SK-MEL-5 (cell line): ENCODE results near the gene ARRB2. TPM values are rescaled to one million over a fixed set of nuclear protein-coding genes. Genes with fewer than 3 reads are reported as not detected.
"Not testable (repeated sequence)": the region's sequence is repeated elsewhere in the genome, so short reads cannot be mapped to it uniquely, and the experiment has no call there.

Experiments
- DNase-seq: peaks from one replicate; pipeline ENCODE4 v3.0.0-alpha.2; 2016; ENCODE audit warnings: low read depth, low spot score
- in situ Hi-C: cut with HindIII; loops from 2 replicates; pipeline ENCODE4 v1.10.0; 2016; ENCODE audit warnings: low sequenced_read_pairs, high pct_unique_total_duplicates, low pct_unique_long_range_greater_than_20kb
- total RNA-seq: library from RNA; depleted of rRNA; stranded (reverse); fragments of >200 nt; shearing (Covaris generic); gene quantifications from 2 replicates; pipeline ENCODE4 v1.2.3, GENCODE V29; 2014

Gene ARRB2
- total RNA-seq, 1 experiment from 2014 or later: 13.6 TPM

GRCh38 chr17:4691686-4692085 is 18.7 kb upstream of the ARRB2 start:
- in situ Hi-C loops: no loop called here
- DNase-seq: no peak

DNA sequence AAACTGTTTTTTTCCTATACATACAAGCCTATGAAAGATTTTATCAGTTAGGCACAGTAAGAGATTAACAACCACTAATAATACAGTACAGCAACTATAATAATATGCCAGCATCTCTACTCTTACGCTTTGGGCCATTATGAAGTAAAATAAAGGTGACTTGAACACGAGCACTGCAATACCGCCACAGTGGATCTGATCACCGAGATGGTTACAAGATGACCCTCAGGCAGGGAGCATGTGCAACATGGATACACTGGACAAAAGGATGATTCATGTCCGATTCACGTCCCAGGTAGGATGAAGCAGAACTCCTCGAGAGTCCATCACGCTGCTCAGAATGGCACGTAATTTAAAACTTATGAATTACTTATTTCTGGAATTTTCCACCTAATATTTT is 17.0 kb upstream of the ARRB2 start:
- no peak for DNase-seq
- in situ Hi-C loops: no loop called here

GRCh38 chr17:4696437-4696805 is 14.0 kb upstream of the ARRB2 start:
- DNase-seq: no peak
- in situ Hi-C loops: no loop called here

- peak; percentile 21 for DNase-seq
- in situ Hi-C loops: not testable (repeated sequence)
Observed at GRCh38 chr17:4699401-4700056, 10.9 kb upstream of the ARRB2 start.

GRCh38 chr17:4701116-4701515 is 9.3 kb upstream of the ARRB2 start:
- in situ Hi-C loops: no loop called here
- no peak for DNase-seq

DNA sequence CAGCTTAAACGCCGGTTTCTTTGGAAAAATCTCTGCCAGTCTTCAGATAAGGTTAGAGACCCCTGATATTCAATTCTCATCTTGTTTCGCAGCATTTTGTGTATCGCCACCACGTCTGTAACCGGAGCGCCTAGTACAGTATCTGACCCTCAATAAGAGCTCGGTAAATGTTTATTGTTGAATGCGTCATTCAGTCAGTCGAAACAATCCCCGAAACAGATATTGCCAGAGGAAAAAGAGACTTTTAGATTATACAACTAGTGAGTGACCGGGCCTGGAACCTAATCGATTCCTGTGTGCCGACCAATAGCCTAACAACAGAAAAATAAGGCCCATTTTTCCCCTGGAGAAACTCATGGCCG is 7.1 kb upstream of the ARRB2 start:
- no peak for DNase-seq
- in situ Hi-C loops: no loop called here

- in situ Hi-C loops, DNase-seq: not testable (repeated sequence)
Observed at GRCh38 chr17:4704574-4704907, 5.9 kb upstream of the ARRB2 start.

DNA sequence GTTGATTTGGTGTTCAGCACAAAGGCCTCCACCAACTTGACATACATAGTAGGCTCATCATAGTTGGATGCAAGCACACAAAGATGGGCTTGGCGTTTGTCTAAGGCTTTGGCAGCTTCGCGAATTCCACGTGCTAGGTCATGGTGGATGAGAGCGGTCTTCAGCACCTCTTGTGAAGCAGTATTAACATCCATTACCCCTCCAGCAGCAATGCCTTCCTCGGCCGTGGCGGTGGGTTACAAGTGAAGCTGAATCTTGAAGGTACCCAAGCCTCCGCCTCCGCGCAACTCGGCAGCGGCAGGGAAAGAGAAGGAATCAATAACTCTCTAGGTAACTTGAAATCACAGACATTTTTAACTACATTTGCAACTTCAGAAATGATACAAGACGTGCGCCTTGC is 5.4 kb upstream of the ARRB2 start:
- in situ Hi-C loops: no loop called here
- no peak for DNase-seq

- DNase-seq: no peak
- in situ Hi-C loops: no loop called here
Observed at GRCh38 chr17:4706121-4706520, 4.3 kb upstream of the ARRB2 start.

- DNase-seq: peak; percentile 31
- in situ Hi-C loops: no loop called here
Observed at GRCh38 chr17:4708436-4708835, 2.0 kb upstream of the ARRB2 start.

- no peak for DNase-seq
- in situ Hi-C loops: no loop called here
Observed at GRCh38 chr17:4710693-4711634, 532 bp downstream of the ARRB2 start.

DNA sequence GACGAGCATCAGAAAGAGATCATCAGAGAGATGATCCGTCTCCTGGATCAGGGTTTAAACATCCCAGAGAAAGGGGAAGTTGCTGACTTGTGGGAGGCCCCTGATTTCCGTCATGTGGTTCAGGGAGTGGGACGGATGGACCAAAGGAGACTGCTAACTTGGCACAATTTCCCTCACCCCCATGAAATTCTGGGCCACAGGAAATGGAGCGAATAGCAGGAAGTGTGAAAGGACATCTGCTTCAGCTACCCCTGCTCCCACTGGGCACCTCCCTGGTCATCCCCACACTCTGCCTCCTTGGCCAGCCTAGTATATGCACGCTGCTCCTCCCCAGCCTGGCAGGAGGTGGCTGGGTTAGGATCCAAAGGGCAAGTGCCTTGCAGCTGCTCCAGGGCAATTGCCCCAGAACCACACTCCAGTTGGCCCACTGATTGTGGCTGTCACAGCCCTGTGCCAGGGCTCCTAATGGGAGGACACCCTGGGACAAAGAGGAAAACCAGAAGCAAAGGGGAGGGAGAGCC is 1.3 kb downstream of the ARRB2 start:
- in situ Hi-C loops: no loop called here
- DNase-seq: no peak

DNA sequence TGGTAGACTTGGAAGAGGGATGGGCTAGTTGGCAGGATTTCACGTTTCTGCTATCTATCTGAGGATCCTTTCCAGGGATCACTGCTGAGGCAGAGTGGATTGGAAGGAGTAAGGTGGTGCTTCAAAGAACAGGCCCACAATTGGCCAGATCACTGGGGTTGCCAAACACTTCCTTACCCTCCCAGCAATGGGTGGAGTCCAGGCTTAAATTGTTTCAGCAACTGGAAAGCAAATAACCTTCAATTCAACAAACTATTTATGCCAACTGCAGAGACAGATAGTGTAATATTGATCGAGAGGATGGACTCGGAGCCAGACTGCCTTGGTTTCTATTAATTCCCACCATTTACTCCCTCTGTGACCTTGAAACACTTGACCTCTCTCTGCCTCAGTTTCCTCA is 2.1 kb downstream of the ARRB2 start:
- in situ Hi-C loops: no loop called here
- DNase-seq: no peak

GRCh38 chr17:4714340-4715062 is 4.1 kb downstream of the ARRB2 start:
- DNase-seq, in situ Hi-C loops: not testable (repeated sequence)

GRCh38 chr17:4715063-4715744 is 4.8 kb downstream of the ARRB2 start:
- in situ Hi-C loops: no loop called here
- DNase-seq: no peak

GRCh38 chr17:4716081-4716480 is 5.6 kb downstream of the ARRB2 start:
- no peak for DNase-seq
- in situ Hi-C loops: no loop called here

DNA sequence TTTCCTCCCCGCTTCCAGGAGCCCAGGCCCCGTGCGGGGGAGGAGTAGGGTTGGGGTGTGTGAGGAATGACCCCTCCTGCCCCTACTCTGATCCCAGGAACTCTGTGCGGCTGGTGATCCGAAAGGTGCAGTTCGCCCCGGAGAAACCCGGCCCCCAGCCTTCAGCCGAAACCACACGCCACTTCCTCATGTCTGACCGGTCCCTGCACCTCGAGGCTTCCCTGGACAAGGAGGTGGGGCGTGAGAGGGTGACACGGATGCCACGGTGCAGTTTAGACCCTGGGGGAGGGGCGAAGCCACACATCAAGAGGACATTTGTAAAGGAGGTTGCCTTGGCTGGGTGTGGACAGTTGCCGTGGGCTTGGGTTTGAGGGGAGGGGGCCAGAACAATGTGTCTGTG is 7.4 kb downstream of the ARRB2 start:
- in situ Hi-C loops: no loop called here
- no peak for DNase-seq

DNA sequence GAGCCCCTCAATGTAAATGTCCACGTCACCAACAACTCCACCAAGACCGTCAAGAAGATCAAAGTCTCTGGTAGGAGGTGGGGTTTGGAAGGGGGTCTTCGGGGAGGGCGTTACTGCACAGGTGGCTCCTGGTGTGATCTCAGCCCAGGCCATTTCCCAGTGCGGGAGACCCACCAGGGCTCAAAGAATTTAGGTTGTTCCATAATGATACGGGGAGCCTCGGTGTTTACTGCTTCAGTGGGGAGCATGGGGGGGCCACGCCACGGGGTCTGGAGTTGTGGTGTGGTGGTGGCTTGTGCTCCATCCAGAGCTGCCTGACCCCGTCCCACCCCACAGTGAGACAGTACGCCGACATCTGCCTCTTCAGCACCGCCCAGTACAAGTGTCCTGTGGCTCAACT is 7.8 kb downstream of the ARRB2 start:
- no peak for DNase-seq
- in situ Hi-C loops: no loop called here
